ENCODE data around the gene BRD3.

The BRD3 gene

DNA sequence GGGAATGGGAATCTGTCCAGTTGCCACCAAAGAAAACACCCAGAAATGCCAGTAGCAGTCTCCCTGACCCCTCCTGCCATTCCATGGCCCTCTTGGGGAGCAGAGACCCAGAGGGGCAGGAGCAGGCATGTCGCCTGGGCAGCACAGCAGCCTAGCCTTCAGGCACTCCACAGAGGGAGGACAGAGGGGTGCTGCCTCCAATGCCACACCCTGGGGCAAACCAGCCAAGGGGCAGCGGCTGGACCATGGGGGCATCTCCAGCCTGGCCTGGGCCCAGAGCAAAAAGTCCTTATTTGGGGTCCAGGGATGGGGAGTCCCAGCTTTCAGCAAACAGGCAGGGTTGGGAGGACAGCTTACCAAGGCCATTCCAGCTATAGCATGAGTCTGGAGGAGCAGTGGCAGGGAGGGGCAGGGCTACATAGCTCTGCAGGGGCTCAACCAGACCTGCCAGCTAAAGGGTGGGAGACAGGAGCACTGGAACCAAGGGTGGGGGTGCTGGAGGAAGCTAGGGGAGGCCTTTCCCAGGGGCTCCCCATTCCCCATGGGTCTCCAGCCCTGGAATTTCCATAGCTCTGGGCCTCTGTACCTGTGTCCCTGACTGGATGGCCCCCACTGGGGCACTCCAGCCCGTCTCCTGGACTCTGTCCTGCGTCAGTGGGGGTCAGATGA, 6.7 kb downstream of the BRD3 start:
- ATAC-seq (no peak), DNase-seq (ENCODE audit: low spot score in 2 of 2) (no peak)
- H3K4me3 Mint-ChIP-seq: no peak overlapping the region
- peak overlapping the region; percentile 69 for H3K27ac Mint-ChIP-seq
- H3K9me3 Mint-ChIP-seq: no peaks in the 10 kb centered on the region
- peaks cover 82% of the 10 kb centered on the region for H3K4me1 Mint-ChIP-seq
- H3K36me3 Mint-ChIP-seq: no peaks in the 10 kb centered on the region

GRCh38 chr9:134060546-134060945, 7.3 kb downstream of the BRD3 start:
- Mint-ChIP-seq H3K9me3 (no peaks in the 10 kb centered on the region), H3K4me1 (peaks cover 80% of the 10 kb centered on the region), H3K36me3 (no peaks in the 10 kb centered on the region), H3K4me3 (no peak overlapping the region), H3K27ac (peak overlapping the region; percentile 69)
- ATAC-seq (no peak), DNase-seq (ENCODE audit: low spot score in 2 of 2) (no peak)

DNA sequence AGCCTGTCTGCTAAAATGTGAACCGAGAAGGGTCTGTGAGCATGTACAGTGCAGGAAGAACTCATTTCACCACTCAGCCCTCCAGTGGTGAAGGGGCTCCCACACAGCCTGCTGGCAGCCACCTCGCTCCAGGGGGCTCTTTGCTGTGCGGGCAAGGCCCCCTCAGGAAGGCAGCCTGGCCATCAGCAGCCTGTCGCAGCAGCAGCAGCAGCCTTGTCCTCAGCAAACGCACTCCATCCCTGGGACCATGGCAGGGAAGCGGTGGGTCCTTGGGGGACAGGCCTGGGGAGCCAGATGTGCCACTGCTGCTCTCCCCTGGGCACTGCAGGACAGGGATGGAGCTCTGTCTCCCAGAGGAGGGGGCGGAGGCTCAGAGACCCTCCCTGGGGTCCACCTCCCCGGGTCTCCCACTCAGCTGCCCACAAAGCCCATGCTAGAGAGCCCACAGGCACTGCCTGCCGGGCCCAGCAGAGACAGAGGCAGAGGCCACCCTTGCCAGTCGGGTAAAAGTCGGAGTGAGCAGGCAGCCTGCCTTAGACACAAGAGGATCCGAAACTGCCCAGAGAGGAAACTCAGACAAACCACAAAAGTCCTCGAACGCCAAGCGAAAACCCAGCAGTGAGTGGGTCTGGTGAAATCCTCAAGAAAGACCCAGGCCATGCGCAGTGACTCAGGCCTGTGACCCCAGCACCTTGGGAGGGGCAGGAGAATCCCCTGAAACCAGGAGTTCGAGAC, 8.0 kb downstream of the BRD3 start:
- no peak overlapping the region for H3K4me3 Mint-ChIP-seq
- H3K4me1 Mint-ChIP-seq: peaks cover 73% of the 10 kb centered on the region
- no peak for DNase-seq (ENCODE audit: low spot score in 2 of 2)
- peak; percentile 56 for ATAC-seq
- H3K36me3 Mint-ChIP-seq: no peaks in the 10 kb centered on the region
- no peaks in the 10 kb centered on the region for H3K9me3 Mint-ChIP-seq
- peak overlapping the region; percentile 69 for H3K27ac Mint-ChIP-seq

GRCh38 chr9:134059188-134059641, 8.6 kb downstream of the BRD3 start:
- no peaks in the 10 kb centered on the region for H3K9me3 Mint-ChIP-seq
- H3K4me3 Mint-ChIP-seq: no peak overlapping the region
- H3K36me3 Mint-ChIP-seq: no peaks in the 10 kb centered on the region
- peak overlapping the region; percentile 32 for H3K27ac Mint-ChIP-seq
- no peak for ATAC-seq
- peaks cover 69% of the 10 kb centered on the region for H3K4me1 Mint-ChIP-seq
- DNase-seq (ENCODE audit: low spot score in 2 of 2): no peak

- DNase-seq (ENCODE audit: low spot score in 2 of 2) (no peak), ATAC-seq (no peak)
- Mint-ChIP-seq H3K4me3 (no peak overlapping the region), H3K4me1 (peaks cover 69% of the 10 kb centered on the region), H3K9me3 (no peaks in the 10 kb centered on the region), H3K36me3 (no peaks in the 10 kb centered on the region), H3K27ac (peak overlapping the region; percentile 32)
Observed at GRCh38 chr9:134058716-134059115, 9.1 kb downstream of the BRD3 start.

DNA sequence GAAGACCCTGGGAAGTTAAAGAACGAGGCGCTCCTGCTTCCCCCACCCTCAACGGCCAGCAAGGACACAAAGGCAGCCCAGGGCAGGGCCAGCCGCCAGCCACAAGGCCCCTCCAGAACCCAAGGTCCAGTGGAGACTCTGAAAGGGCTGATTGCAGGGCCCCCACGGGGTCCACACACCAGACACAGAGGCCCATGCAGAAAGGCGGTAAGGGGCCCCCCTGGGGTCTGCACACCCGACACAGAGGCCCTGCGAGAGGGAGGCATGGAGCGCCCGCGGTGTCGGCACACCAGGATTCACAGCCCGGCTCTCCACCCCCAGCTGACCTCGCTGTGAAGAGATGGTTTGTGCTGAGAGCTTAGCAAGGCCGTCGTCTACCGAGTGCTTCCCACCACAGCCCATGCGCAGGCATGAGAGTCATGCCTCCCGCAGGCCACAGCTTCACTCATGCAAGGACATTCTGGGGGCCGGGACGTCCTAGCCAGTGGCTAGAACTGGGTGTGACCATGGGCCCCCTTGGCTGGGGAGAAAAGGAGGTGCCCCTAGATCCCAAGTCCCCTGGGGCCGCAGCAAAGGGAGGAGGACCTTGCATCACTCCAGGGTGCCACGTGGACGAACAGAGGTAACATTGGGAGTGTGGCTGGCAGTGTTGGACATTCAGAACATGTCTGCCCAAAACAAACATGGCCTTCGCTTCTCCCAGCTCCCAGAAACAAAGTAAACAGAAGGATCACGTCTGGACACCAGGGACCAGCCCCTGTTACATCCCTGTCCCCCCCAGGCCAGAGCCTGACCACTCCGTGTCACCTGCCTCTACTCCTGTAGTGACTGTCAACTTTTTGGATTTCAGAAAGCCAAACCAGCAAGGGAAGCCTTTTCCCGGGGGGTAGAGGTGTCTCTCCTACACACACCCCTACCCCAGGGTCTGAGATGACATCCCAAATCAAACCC, 9.8 kb downstream of the BRD3 start:
- DNase-seq (ENCODE audit: low spot score in 2 of 2): no peak
- Mint-ChIP-seq H3K36me3 (no peaks in the 10 kb centered on the region), H3K4me3 (no peak overlapping the region), H3K4me1 (peaks cover 62% of the 10 kb centered on the region), H3K9me3 (no peaks in the 10 kb centered on the region), H3K27ac (peak overlapping the region; percentile 32)
- no peak for ATAC-seq

GRCh38 chr9:134057307-134057657, 10.5 kb downstream of the BRD3 start:
- Mint-ChIP-seq H3K27ac (peak overlapping the region; percentile 76), H3K9me3 (no peaks in the 10 kb centered on the region), H3K4me3 (no peak overlapping the region), H3K36me3 (peaks cover 2% of the 10 kb centered on the region), H3K4me1 (peaks cover 55% of the 10 kb centered on the region)
- DNase-seq (ENCODE audit: low spot score in 2 of 2) (no peak), ATAC-seq (no peak)

DNA sequence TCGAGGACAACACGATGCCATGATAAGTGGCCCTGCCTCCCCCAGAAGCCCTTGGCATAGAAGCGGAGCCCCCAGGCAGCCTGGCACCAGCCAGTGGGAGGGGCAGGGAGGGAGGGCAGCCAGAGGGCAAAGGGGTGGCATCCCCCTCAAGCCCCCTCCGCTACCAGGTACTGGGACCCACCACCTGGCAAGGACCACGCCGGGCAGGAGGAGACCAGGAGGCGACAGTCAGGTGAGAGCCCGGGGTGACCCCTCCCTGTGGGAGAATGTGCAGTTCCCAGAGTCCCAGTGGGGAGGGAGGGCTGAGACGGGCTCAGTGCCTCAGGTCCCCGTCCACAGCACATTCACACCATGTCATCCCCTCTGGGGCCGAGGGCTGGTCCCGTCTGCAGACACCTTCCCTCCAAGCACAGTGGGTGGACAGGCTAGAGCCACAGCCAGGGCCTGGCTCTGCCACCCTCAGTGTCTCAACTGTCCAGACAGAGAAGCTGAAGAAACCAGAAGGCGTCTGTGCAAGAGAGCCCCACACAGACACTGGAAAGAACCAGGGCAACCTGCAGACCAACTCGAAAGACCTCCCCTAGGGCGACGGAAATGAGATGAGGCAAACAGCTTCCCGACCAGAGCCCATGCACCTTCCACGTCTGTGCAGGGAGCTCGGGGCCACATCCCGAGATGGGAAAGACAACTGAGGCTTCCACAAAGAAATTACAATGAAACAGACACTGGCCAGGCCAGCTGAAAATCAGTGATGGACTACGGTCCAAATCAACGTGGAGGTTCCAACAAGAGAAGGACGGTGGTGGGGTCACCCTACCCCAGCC, 11.1 kb downstream of the BRD3 start:
- H3K4me1 Mint-ChIP-seq: peaks cover 52% of the 10 kb centered on the region
- H3K36me3 Mint-ChIP-seq: peaks cover 8% of the 10 kb centered on the region
- H3K9me3 Mint-ChIP-seq: no peaks in the 10 kb centered on the region
- ATAC-seq: no peak
- H3K4me3 Mint-ChIP-seq: no peak overlapping the region
- H3K27ac Mint-ChIP-seq: peak overlapping the region; percentile 76
- no peak for DNase-seq (ENCODE audit: low spot score in 2 of 2)

DNA sequence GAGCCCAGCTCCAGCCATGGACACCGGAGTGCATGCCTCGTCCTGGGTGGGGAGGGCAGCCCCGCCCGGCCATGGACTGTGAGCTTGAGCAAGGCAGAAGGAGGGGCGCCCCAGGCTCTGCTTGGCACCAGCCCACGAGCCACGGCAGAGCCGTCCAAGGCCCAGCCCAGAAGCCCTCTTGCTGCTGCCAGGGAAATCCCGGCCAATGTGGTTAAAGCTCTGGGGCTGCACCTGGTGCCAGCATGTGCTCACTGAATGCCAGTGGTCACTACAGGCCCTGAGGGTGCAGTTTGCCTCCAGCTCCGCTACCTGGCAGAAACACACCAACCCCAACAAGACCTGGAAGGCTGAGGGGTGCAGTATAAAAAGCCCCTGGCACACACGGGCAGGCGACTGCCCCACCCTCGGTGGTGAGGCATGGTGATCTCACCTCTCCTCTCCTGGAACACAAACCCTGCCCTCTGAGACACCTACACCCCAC, 11.8 kb downstream of the BRD3 start:
- DNase-seq (ENCODE audit: low spot score in 2 of 2): no peak
- no peaks in the 10 kb centered on the region for H3K9me3 Mint-ChIP-seq

GRCh38 chr9:134054891-134055811, 12.7 kb downstream of the BRD3 start:
- H3K36me3 Mint-ChIP-seq: peaks cover 17% of the 10 kb centered on the region

More for the DNA sequence above, 11.8 kb downstream of the BRD3 start:
- H3K4me3 Mint-ChIP-seq: no peak overlapping the region
- peaks cover 46% of the 10 kb centered on the region for H3K4me1 Mint-ChIP-seq
- no peak for ATAC-seq
- H3K36me3 Mint-ChIP-seq: peaks cover 14% of the 10 kb centered on the region
- H3K27ac Mint-ChIP-seq: peak overlapping the region; percentile 76

GRCh38 chr9:134053941-134054761, 13.7 kb downstream of the BRD3 start:
- no peaks in the 10 kb centered on the region for H3K9me3 Mint-ChIP-seq
- H3K36me3 Mint-ChIP-seq: peaks cover 17% of the 10 kb centered on the region
- no peak overlapping the region for H3K4me3 Mint-ChIP-seq
- DNase-seq (ENCODE audit: low spot score in 2 of 2): no peak
- ATAC-seq: no peak
- H3K27ac Mint-ChIP-seq: no peak overlapping the region
- H3K4me1 Mint-ChIP-seq: peaks cover 28% of the 10 kb centered on the region

More at GRCh38 chr9:134054891-134055811, 12.7 kb downstream of the BRD3 start:
- ATAC-seq (no peak), DNase-seq (ENCODE audit: low spot score in 2 of 2) (no peak)
- no peak overlapping the region for H3K4me3 Mint-ChIP-seq
- peaks cover 37% of the 10 kb centered on the region for H3K4me1 Mint-ChIP-seq
- H3K27ac Mint-ChIP-seq: peak overlapping the region; percentile 43
- no peaks in the 10 kb centered on the region for H3K9me3 Mint-ChIP-seq

DNA sequence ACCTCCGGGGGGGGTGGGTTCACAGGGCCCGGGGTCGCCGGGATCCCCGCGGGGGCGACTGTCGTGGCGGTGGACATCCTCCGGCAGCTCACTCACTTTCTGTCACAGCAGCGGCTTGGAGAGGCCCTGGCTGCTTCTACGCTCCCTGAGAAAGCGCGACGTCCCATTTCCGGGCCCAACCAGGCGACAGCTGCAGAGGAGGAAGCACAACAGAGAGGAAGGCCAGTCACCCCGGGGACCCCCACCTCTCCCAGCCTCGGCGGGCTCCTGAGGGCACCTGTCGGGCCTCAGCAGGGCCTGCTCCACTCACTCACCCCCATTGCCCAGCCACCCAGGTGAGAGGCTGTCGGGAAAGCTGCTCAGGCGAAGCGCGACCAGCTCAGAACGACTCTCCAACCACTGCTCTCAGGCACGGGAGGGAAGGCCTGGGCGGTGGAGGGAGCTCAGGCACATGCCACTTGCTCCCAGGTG, 14.4 kb downstream of the BRD3 start:
- no peaks in the 10 kb centered on the region for H3K9me3 Mint-ChIP-seq
- peaks cover 21% of the 10 kb centered on the region for H3K4me1 Mint-ChIP-seq
- peak overlapping the region; percentile 58 for H3K27ac Mint-ChIP-seq
- H3K36me3 Mint-ChIP-seq: peaks cover 17% of the 10 kb centered on the region
- DNase-seq (ENCODE audit: low spot score in 2 of 2) (no peak), ATAC-seq (no peak)
- no peak overlapping the region for H3K4me3 Mint-ChIP-seq

DNA sequence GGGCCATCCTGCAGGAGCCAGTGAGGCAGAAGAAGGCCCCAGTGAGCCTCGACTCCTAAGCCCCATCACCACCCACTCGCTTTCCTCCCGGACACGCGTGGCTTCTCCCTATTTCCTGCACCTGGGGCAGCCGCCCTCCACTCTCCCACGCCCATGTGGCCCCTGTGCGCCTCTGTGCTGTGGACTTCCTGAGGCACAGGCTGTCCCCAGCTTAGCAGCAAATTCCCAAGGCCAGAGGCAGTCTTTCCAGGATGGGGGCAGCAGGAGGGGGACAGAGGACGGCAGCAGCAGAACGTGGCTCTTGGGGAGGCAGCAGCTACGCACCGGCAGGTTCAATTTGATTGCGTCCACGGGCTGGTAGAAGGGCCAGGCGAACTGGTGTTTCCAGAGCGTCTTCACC, 14.9 kb downstream of the BRD3 start:
- ATAC-seq (no peak), DNase-seq (ENCODE audit: low spot score in 2 of 2) (no peak)
- Mint-ChIP-seq H3K9me3 (no peaks in the 10 kb centered on the region), H3K4me3 (no peak overlapping the region), H3K36me3 (peaks cover 17% of the 10 kb centered on the region), H3K4me1 (peaks cover 17% of the 10 kb centered on the region), H3K27ac (peak overlapping the region; percentile 58)
